Measurements from ENCODE around the gene SYNJ2. TPM values are rescaled to one million over a fixed set of nuclear protein-coding genes. Genes with fewer than 3 reads are reported as not detected.

The SYNJ2 gene
- total and polyA plus RNA-seq, 2 donors (not counting 3 experiments of a cell fraction or from before 2014, with no cell fraction given): 35.1 to 78.2 TPM

DNA sequence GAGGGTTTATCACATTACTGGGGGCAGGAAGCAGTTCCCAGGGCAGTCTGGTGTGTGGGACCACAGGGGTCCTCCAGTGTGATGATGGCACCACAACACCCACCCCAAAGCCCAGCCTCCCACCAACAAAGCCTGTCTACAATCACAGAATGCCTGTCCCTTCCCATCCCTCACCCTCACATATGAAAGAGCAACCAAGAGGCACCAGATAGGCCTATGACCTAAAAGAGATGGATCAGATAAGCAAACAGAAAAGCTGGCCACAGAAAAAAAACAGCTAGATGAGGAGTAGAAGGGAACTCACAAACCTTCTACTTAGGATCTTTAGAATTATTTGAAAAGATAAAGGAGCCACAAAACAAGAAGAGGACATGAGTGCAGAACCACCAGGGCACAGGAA, 132.1 kb downstream of the SYNJ2 start:
- DNase-seq (ENCODE audit: low read depth, low spot score) (no peak), FAIRE-seq (no peak)
- Histone ChIP-seq H3K36me3 (ENCODE audit: control insufficient read depth in 2 of 2, extremely low read depth in 1 of 2, insufficient read depth in 2 of 2, low read length in 2 of 2) (no peaks in the 10 kb centered on the region), H3K9me3 (replicated peaks; ENCODE audit: control insufficient read depth, insufficient read depth, low read length) (no peaks in the 10 kb centered on the region), H3K4me1 (ENCODE audit: control insufficient read depth, extremely low read depth, insufficient read depth, low read length) (no peaks in the 10 kb centered on the region), H3K27ac (ENCODE audit: insufficient read depth, low read depth, low read length) (no peak overlapping the region), H3K79me2 (ENCODE audit: control insufficient read depth, insufficient read depth, low read length) (no peaks in the 10 kb centered on the region), H3K4me3 (replicated peaks in 1 of 3; ENCODE audit: insufficient read depth in 1 of 3, low read depth in 1 of 3, low read length in 3 of 3) (no peak overlapping the region), H3K27me3 (ENCODE audit: control insufficient read depth in 2 of 2, insufficient read depth in 2 of 2, low read length in 2 of 2) (no peaks in the 10 kb centered on the region), H4K20me1 (replicated peaks; ENCODE audit: control insufficient read depth, extremely low read depth, insufficient read depth, low read length) (no peaks in the 10 kb centered on the region), H3K9me1 (replicated peaks; ENCODE audit: control insufficient read depth, extremely low read depth, insufficient read depth, low read length) (no peaks in the 10 kb centered on the region), H3K9ac (replicated peaks; ENCODE audit: extremely low read depth, insufficient read depth, low read length) (no peak overlapping the region), H2AFZ (ENCODE audit: low read depth, low read length) (no peak overlapping the region), H3K4me2 (ENCODE audit: insufficient read depth, low read length) (no peak overlapping the region)
- BruUV-seq (replicated peaks): no TSS peak
- CTCF ChIA-PET: no interaction called here
- dilution Hi-C loops (cut with MboI; ENCODE audit: extremely low pct_ligation_motif_present, low sequenced_read_pairs): no loop called here
- POLR2A ChIA-PET: no interaction called here
- TF ChIP-seq POLR2AphosphoS5 (IDR thresholded peaks at IDR 0.05; ENCODE audit: insufficient read depth, low read depth, low read length) (no peak), MYC (IDR thresholded peaks at IDR 0.05; ENCODE audit: low read depth, low read length) (no peak), JUN (IDR thresholded peaks at IDR 0.05; ENCODE audit: borderline replicate concordance, insufficient read depth, insufficient read length, low read depth) (no peak), POLR2A (IDR thresholded peaks at IDR 0.05; ENCODE audit: low read depth, low read length) (no peak), EZH2 (IDR thresholded peaks at IDR 0.05; ENCODE audit: borderline replicate concordance, low read depth, low read length, severe bottlenecking) (no peak), GATA2 (IDR thresholded peaks at IDR 0.05; ENCODE audit: insufficient read depth, insufficient read length, low read depth, low read length) (no peak), FOS (IDR thresholded peaks at IDR 0.05; ENCODE audit: borderline replicate concordance, insufficient read depth, low read length) (no peak)
- TF ChIP-seq, protein P1, sequence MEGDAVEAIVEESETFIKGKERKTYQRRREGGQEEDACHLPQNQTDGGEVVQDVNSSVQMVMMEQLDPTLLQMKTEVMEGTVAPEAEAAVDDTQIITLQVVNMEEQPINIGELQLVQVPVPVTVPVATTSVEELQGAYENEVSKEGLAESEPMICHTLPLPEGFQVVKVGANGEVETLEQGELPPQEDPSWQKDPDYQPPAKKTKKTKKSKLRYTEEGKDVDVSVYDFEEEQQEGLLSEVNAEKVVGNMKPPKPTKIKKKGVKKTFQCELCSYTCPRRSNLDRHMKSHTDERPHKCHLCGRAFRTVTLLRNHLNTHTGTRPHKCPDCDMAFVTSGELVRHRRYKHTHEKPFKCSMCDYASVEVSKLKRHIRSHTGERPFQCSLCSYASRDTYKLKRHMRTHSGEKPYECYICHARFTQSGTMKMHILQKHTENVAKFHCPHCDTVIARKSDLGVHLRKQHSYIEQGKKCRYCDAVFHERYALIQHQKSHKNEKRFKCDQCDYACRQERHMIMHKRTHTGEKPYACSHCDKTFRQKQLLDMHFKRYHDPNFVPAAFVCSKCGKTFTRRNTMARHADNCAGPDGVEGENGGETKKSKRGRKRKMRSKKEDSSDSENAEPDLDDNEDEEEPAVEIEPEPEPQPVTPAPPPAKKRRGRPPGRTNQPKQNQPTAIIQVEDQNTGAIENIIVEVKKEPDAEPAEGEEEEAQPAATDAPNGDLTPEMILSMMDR (IDR thresholded peaks at IDR 0.05; ENCODE audit: extremely low read depth in 1 of 2, insufficient read depth in 1 of 2, low read depth in 1 of 2, low read length in 2 of 2): no peak
- TF ChIP-seq, protein P2, sequence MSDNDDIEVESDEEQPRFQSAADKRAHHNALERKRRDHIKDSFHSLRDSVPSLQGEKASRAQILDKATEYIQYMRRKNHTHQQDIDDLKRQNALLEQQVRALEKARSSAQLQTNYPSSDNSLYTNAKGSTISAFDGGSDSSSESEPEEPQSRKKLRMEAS (IDR thresholded peaks at IDR 0.05; ENCODE audit: insufficient read depth, insufficient read length): no peak
- intact Hi-C loops (cut with micrococcal nuclease): no loop called here
